Measurements from ENCODE around the gene GRIK1.
A peak's percentile ranks its signal among the peaks of the same experiment; 100 is the strongest.

The GRIK1 gene

DNA sequence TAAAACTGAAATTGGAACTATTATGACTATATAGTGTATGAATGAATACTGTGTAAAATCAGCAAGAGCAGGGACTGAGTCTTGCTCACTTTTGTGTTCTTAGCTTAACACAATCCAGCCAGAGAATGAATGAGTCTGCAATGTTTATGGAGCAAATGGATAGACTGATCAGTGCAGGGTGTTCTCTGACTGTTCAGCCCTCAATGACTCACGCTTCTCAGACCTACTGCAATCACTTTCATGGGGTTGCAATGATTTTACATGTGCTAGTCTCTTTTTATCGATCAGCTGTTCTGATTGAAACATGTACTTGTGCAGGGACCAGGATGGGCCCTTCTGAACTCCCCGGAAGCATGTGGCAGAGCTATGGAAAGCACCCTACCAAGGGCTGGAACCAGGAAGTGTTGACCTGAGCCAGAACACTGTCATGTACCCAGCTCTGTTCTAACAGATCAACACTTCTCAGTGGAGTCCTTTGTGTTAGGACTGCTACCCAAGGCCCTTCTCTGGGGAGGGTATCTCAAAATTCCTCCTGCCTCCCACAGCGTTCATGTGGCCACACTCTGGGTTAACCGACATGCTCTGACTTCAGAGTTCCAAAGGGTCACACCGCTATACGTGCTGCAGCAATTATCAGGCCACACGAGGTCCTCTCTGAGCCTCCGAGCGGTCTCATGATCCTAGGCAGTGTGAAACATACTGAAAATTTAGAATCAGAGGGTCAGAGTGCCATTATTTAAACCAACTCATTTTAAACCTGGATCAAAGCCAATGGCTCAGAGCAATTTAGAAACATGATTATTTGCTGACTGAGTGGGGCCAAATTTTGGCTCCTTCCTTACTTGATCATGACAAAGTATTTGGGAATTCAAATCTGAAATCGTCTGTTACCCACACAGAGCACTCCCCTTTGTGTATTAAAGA, 35.2 kb downstream of the GRIK1 start:
- peak; percentile 44 to 62 for DNase-seq

DNA sequence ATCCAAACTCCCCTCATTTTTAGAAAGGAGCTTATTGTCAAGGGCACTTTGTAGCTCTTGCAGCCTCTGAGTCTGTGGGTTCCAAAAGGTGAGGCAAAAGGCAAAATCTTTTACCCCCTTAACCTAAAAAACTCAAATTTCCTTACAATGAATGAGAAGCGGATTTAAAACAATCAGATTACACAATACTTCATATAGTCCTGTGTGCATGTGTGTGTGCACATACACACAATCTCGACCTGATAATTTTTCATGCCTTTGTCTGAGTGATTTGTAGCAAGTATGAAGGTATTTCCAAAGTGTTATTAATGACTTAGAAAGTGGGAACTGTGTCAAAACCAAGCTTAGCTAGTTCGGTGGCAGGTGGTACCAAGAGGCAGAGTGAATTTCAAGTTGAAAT, 42.9 kb downstream of the GRIK1 start:
- no peak for DNase-seq

DNA sequence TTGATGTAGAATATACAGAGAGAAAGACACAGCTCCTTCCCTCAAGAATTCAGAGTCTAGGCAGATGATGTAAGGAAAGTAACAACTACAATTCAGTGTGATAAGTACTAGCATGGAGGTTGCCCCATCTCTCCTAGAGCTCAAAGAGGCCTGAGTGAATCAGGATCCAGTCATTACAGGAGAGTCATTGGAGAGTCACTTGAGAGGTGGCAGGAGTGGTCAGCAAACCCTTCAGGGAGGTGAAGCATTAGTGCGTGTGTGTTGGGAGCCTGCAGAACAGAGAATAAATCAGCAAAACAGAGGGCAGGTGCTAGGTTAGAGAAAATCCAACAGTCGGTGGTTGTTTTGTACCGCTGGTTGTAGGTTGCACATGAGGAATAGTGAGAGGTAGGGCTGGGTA, 46.1 kb downstream of the GRIK1 start:
- no peak for DNase-seq

DNA sequence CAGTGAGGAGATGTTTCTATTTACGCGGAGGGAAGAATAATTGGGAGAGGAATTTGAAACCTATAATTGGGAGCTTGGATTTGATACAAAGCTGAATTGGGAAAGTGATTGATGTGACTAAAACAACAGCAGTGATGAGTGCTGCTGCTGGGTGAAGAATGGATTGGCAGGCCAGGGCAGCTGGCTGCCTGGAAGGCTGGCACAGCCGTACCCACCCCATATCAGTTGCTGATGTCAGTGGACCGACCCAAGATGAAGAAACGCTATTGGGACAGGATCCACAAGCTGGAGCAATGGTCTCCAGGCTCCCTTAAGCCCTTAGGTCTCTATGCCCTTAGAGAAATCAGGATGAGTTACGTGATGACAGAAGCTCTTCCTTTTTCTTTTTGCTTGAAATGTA, 47.4 kb downstream of the GRIK1 start:
- no peak for DNase-seq

DNA sequence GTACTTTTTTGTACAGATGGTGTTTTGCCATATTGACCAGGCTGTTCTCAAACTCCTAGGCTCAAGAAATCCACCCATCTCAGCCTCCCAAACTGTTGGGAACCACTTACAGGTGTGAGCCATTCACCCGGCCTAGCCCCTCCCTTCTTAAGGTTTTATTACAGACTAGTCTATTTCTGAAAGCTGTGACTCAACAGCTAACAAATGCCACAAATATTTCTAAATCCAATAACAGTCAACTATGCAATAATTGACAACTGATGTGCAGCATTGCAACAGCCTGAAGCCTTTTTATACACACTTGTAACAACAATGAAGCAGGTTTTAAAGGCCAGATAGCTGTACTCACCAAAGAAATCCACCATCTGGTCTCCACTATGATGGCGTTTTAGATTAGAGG, 51.4 kb downstream of the GRIK1 start:
- no peak for DNase-seq

DNA sequence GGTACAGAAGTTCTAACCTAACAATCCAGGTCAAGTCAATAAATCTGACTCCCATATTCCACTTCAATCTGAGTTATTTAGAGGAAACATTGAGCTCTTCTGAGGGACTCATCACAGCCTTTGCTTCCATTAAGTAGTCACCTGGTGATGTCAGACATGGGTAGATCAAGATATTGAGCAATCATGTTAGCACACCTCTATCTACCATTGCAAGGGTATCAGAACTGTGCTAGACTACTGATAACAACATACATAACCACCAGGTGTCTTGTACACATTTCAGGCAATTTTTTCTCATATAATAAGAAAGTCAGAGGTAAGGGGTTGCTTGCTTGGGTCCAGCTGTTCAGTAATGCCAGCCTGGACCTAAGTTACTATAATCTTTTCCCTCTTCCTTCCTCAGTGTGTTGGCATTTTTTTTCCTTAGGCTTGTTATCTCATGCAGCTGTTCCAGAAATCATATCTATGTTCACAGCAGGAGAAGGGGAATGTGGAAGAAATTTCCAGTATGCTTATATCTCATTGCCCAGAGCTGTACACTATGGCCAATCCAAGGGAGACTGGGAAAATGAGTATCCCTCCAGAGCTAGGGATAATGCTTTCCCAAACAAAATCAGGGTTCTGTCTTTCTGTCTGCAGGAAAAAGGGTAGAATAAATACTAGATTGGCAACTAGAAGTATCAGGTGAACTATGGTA, 52.3 kb downstream of the GRIK1 start:
- DNase-seq = no peak

DNA sequence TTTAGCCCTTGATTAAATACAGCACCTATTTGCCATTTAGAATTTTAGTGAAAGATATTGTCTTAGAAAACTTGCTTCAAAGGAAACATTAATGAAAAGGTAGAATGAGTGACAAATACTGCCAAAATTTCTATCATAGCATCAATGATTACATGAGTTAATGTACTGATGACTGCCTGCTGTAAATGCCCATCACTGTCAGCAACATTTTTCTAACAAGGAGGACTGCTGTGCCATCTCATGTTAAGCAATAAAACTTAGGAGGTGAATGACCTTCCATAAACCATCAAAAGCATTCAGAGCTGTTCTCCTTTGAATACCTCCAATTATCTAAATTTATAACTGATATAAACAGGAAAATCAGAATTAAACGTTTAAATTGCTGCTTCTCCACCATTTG, 54.3 kb downstream of the GRIK1 start:
- DNase-seq = no peak

DNA sequence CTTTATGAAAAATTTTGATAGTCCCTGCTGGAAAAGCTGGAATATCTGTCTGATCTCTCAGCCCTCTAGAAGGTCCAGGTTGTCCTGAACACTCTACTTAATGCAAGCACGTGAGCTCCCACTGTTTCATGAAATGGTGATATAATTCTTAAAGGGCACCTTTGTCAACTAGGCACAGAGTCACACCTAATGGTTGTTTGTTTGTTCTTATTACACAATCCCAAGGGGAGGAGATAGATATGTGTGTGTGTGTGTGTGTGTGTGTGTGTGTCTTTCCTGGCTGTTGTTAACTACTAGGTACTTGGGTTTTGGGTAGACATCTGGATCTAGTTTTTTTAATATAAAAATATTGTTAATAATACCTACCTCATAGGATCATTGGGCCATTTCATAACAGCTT, 63.9 kb downstream of the GRIK1 start:
- DNase-seq = no peak

DNA sequence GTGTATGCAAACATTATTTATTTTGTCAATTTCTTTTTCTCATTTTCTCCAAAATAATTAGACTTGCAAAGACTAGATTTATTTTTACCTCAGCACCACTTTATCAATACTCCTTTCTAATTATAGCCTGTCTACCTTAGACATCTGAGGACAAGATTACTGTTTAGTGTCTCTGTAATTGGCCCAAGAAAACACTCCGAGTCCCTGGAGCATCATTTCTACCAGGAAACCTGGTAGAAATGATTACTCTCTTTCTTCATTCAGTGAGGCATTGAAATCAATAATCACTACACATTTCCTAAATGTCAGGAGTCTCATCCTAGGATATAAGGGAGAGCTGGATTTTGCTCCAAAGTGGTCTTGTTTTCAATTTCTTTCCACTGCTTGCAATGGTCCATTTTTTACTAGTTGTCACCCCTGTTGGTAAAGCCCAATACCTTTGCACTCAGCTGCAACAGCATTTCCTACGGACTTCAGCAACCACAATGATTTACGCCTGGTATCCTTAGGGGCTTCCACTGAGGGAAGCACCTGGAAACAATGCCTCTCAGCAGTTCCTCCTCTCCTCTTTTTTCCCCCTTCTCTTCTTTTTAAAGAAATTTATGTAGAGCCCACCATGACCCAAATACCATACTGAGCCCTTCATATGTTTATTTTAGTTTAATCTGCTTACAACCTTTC, 64.6 kb downstream of the GRIK1 start:
- no peak for DNase-seq

DNA sequence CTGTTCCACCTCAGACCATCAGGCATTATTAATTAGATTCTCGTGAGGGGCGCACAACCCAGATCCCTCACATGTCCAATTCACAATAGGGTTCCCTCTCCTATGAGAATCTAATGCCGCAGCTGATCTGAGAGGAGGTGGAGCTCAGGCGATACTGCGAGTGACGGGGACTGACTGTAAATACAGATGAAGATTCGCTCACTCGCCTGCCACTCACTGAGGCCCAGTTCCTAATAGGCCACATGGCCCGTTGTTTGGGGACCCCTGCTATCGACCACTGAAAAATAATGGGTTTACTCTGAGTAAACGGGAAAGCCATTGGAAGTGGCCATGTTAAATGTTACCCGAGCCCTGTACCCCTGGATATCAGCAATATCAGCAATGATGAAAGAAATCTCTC, 65.9 kb downstream of the GRIK1 start:
- DNase-seq = no peak

DNA sequence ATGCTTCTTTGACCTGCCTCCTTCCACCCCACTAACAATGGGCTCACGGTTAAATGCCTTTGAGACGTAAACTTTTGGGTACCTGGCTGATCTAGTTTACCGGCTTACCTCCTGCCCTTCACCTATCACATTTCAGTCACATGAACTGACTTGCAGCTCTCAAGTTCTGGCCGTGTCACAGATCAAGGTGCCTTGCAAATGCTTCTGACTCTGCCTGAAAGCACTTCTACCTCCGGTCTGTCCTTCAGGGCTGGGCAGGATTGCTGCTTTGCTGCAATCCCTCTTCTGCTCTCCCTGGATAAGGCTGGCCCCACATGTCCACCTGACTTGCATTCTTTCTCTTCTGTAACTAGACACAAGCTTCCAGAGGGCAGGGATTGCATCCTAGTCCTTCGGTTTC, 69.0 kb downstream of the GRIK1 start:
- no peak for DNase-seq

DNA sequence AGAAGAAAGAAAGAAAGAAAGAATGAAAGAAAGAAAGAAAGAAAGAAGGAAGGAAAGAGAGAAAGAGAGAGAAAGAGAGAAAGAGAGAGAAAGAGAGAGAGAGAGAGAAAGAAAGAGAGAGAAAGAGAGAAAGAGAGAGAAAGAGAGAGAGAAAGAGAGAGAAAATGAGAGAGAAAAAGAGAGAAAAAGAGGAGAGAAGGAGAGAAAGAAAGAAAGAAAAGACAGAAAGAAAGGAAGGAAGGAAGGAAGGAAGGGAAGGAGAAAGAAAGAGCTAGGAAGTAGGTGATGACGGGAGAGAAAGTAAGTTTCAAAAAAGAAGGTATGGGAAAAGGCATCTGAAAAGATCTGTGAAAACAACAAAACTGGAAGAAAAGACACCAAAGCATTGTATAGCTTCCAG, 72.0 kb downstream of the GRIK1 start:
- no peak for DNase-seq

DNA sequence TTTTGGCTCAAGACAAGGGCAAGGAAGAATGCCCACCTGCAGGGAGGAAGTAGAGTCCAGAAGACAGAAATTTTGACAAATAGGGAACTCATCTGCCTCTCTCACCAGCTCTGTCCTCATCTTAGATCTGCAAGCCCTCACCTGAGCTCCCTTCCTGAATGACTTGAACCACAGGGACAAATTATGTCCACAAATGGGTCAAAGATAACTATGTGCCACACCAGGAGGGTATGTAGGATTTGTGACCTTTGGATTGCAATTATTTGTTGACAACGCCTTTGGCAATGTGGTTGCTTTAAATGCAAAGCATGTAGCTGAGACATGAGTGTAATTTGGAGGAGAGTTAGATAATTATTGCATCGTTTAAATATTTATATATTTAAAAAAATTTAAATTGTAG, 79.5 kb downstream of the GRIK1 start:
- no peak for DNase-seq

DNA sequence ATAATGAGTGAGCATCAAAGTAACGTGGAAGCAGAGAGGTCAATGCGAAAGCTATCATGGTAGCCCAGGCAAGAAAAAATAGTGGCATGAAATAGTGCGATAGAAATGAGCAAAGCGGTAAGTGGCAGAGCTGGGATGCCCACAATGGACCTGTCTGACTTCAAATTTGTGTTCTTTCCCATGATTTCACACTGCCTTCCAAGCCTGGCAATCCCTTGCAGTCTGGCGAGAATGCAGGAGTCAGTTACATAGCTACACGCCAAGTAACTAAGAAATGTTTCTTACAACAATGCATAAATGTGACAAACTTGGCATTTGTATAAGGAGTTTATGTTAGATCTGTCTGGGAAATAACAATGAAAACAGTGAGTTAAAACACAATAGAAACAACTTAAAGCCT, 82.6 kb downstream of the GRIK1 start:
- DNase-seq = no peak

DNA sequence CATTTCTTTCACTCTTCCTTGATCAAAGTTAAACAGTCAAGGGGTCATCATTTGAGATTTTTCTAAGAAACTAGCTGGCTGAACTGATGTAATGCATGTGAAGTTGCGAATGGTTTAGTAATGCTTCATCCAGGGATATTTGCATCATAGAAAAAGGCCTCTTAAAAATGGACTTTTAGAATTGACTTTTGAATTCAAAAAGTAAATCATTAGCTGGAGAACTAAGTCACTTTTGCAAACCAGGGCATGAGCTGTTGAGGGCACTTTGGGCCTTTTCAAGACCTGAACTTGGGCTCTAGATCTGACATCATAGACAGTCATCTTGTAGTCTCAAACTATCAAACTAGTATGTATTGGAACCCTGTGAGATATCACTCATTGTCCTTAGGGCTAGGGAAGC, 85.0 kb downstream of the GRIK1 start:
- DNase-seq = no peak

DNA sequence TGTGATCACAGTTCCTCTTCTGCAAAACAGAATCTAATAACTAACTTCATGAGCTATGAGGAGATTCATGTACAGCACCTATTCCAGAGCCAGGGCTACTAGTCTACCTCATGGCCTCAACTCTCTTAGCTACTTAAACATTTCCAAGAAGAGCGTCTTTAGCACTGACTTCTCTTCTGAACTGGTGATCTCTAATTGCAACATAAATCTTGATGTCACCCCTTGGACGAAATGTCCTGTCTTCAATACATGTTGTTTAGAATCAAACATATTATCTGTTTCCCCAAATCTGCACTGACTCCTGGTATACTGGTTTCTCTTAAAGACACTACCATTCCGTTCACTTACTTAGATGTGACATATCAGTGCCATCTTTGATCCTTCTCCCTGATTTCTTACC, 88.2 kb downstream of the GRIK1 start:
- DNase-seq = no peak

DNA sequence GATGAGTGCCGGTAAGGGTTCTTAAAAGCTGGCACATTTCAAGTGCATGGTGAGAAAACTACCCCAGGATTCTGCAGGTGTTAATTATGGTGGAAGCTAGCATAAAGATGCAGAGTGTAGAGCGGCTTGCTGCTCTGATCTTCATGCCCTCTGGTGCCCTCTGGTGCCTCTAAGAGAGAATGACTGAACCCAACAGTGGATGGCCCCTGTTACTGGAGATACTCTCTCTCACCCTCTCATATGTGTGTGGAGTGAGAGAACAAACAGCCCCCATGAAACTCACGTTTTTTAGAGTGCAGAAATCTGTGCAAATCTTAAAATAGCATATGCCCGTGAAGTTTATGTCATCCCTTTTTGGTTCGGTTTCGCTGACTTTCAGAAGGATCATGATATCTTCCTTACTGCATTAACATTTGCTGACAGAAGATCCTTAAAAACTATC, 90.0 kb downstream of the GRIK1 start:
- peak; percentile 81 to 83 for DNase-seq

DNA sequence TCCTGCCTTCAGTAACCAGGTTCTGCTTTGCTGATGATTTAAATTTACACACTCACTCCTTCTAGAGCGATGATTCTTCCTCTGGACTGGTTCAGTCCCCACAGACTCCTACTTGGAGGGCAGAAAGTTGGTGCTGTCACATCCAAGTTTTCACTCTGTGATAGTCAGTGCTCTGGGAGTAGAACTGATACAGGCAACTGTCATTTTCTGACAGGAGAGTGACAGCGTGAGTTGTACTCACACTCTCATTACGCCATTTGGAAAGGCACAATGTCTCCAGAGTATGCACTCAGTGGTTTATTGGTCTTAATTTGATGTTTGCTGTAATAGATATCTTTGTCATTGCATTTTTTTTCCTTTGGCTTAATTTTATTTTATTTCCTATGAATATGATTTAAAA, 96.0 kb downstream of the GRIK1 start:
- peak in 1 of 2 experiments; percentile 34 for DNase-seq

DNA sequence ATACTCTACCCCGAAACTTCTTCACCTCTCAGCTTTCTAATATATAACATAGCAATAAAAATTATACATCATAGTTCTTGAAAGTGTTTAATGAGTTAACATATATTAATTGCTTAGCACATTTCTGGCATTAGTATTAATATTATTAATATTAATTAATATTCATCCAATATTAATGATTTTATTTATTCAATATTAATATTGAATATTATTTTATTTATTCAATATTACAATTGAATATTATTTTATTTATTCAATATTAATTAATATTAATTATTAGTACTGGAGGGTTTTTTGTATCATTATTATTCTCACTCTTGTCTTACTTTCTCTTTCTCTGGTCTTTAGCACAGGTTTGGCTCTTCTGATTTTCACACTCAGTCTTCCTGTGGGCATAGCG, 105.2 kb downstream of the GRIK1 start:
- no peak for DNase-seq

DNA sequence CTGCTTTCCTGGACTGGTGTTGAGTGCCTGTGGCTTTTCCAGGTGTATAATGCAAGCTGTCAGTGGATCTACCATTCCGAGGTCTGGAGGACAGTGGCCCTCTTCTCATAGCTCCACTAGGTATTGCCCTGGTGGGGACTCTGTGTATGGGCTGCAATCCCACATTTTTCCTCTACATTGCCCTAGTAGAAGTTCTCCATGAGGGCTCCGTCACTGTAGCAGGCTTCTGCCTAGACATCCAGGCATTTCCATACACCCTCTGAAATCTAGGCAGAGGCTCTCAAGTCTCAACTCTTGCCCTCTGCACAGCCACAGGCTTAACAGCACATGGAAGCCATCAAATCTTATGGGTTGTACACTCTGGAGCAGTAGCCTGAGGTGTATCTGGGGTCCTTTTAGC, 107.6 kb downstream of the GRIK1 start:
- no peak for DNase-seq

DNA sequence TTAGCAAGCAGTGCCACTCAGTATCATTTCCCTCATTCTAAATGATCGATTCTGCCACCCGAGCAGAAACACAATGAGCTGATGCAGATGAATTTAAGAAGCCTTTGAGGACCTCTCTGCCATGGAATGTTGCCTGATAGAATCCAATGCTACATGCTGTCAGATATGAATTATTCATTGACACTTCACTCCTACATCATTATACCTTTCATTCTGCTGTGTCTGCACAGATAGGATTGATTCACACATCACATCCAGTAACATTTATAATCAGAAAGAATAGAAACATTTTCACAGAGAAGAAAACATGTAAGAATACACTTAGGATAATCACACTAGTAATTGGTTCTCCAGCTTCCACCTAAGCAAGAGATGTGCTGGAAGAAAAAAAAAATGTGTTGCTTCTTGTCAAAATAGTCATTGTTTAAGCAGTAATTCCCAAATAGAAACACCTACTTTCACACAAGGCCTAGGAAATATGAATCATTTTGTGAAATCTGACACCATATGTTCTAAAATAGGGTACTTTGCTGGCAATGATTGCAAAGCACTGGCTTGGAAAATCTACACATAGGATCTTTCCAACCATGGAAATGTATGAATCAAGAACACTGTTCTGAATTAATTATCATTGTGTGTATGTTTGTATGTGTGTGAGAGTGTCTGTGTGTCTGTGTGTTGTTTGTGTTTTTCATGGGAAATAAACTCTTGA, 110.1 kb downstream of the GRIK1 start:
- no peak for DNase-seq

DNA sequence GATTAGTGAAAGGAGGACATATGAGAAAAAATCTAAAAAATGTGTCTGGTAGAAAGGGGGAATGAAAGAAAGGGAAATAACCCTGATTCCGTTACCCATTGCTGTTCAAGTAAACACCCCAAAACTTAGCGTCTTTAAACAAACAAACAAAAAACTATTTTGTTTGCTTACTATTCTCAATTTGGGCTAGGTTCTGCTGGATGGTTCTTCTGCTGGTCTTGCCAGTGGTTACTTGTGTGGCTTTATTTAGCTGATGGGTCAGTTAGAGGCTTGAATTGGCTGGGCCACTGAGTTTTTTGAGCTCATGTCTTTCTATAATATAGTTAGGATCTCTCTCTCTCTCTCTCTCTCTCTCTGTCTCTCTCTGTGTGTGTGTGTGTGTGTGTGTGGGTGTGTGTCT, 112.1 kb downstream of the GRIK1 start:
- no peak for DNase-seq

DNA sequence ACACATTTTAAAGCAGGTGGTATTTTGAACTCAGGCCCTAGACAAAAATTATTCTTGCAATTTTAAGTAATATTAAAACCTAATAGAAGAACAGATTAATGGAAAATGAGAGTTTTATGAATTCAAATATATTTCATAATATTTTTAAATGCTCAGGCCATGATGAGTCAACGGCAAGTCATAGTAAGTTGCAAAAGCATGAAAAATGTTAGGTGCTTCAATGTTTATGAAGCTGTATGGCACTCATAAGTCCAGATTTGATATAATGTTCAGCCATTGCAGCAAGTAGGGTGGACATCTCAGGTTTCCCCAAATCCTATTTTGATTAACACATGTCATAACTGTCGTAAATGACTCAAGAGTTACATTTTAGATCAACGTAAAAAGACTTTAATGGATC, 112.6 kb downstream of the GRIK1 start:
- DNase-seq = no peak

Data from SHP77 (cell line).